Neural progenitor cell (in vitro differentiated cells): ENCODE measurements around the gene MS4A18. TPM values are rescaled to one million over a fixed set of nuclear protein-coding genes. Genes with fewer than 3 reads are reported as not detected.

Experiments
- DNase-seq: peaks from one replicate; pipeline ENCODE4 v3.0.0-alpha.2; 2016; ENCODE audit warnings: low spot score
- H2AFZ ChIP-seq: fragments of 200-600 bp; sonication (generic); replicated peaks from 2 replicates; pipeline ENCODE4 v1.6.1; 2016; ENCODE audit warnings: antibody characterized with exemption
- H3F3A ChIP-seq: fragments of 200-600 bp; sonication (generic); 2 replicates; pipeline ENCODE4 v1.6.1; 2016; ENCODE audit warnings: antibody characterized with exemption, low read depth
- H3K27ac ChIP-seq: fragments of 200-600 bp; sonication (generic); 2 replicates; pipeline ENCODE4 v1.5.1; 2016; ENCODE audit warnings: mild to moderate bottlenecking
- H3K27me3 ChIP-seq: fragments of 200-600 bp; sonication (generic); 2 replicates; pipeline ENCODE4 v1.6.1; 2016; ENCODE audit warnings: mild to moderate bottlenecking, moderate library complexity
- H3K36me3 ChIP-seq: fragments of 200-600 bp; sonication (generic); 2 replicates; pipeline ENCODE4 v1.5.1; 2016
- H3K4me1 ChIP-seq: fragments of 200-600 bp; sonication (generic); 2 replicates; pipeline ENCODE4 v1.6.1; 2016; ENCODE audit warnings: mixed run types
- H3K4me2 ChIP-seq: fragments of 200-600 bp; sonication (generic); 2 replicates; pipeline ENCODE4 v1.6.1; 2016
- H3K4me3 ChIP-seq: fragments of 200-600 bp; sonication (generic); 2 replicates; pipeline ENCODE4 v1.5.1; 2016
- H3K79me2 ChIP-seq: fragments of 200-600 bp; sonication (generic); 2 replicates; pipeline ENCODE4 v1.6.1; 2016; ENCODE audit warnings: low read depth
- H3K9ac ChIP-seq: fragments of 200-600 bp; sonication (generic); 2 replicates; pipeline ENCODE4 v1.6.1; 2016
- H3K9me3 ChIP-seq: fragments of 200-600 bp; sonication (generic); 2 replicates; pipeline ENCODE4 v1.5.1; 2016; ENCODE audit warnings: low read depth
- H4K20me1 ChIP-seq: fragments of 200-600 bp; sonication (generic); 2 replicates; pipeline ENCODE4 v1.6.1; 2016; ENCODE audit warnings: low read depth
- H3K27ac Mint-ChIP-seq: 3 replicates; pipeline ENCODE4 v1.8.0; 2021; ENCODE audit warnings: mixed read lengths
- H3K27me3 Mint-ChIP-seq: 2 replicates; pipeline ENCODE4 v1.8.0; 2022; ENCODE audit warnings: low read depth, mild to moderate bottlenecking, inconsistent platforms, moderate library complexity, mixed read lengths; ENCODE audit not compliant: insufficient read depth
- H3K36me3 Mint-ChIP-seq: 3 replicates; pipeline ENCODE4 v1.8.0; 2021; ENCODE audit warnings: mixed read lengths
- H3K4me1 Mint-ChIP-seq: 3 replicates; pipeline ENCODE4 v1.8.0; 2021; ENCODE audit warnings: mixed read lengths
- H3K4me3 Mint-ChIP-seq: 3 replicates; pipeline ENCODE4 v1.8.0; 2021; ENCODE audit warnings: mild to moderate bottlenecking, moderate library complexity, mixed read lengths
- H3K9me3 Mint-ChIP-seq: 3 replicates; pipeline ENCODE4 v1.8.0; 2020; ENCODE audit warnings: mixed read lengths
- EZH2 ChIP-seq: fragments of 200-600 bp; sonication (generic); IDR thresholded peaks from 2 replicates; pipeline ENCODE4 v1.6.1; 2017; ENCODE audit warnings: antibody characterized with exemption, mild to moderate bottlenecking, moderate library complexity
- EZH2phosphoT487 ChIP-seq: fragments of 200-600 bp; sonication (generic); IDR thresholded peaks from 2 replicates; pipeline ENCODE4 v1.6.1; 2017; ENCODE audit warnings: antibody characterized with exemption
- total RNA-seq: library from RNA; depleted of rRNA; stranded (reverse); fragments of >200 nt; gene quantifications from 2 replicates; pipeline ENCODE4 v1.2.3, GENCODE V29; 2015; ENCODE audit warnings: low replicate concordance
- TF ChIP-seq, protein P1 (sequence below): fragments of 200-600 bp; sonication (generic); IDR thresholded peaks from 2 replicates; pipeline ENCODE4 v1.5.1; 2017; ENCODE audit warnings: antibody characterized with exemption, mild to moderate bottlenecking

Gene MS4A18
- total RNA-seq, 1 donor from 2014 or later, result not detected

DNA sequence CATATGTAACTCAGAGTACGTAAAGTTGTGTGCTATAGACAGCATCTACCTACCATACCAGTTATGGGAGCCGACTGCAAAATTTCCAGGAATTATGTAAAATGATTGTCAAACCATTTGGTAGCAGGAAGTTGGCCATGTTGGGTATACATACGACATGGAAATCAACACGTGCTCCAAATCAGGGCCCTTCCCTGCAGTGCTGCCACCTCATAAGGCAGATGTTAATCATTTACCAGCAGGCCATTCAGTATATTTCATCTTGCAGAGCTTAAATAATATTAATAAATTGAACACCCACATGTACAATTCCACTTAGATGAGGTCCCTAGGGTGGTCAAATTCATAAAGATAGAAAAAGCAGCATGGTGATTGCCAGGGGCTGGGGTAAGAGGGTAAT lies 9.8 kb downstream of the MS4A18 start:
- Histone ChIP-seq H2AFZ (no peak overlapping the region), H3K4me3 (no peak overlapping the region), H3K9ac (no peak overlapping the region), H4K20me1 (no peaks in the 10 kb centered on the region), H3K4me2 (no peak overlapping the region), H3K27ac (no peak overlapping the region), H3K36me3 (no peaks in the 10 kb centered on the region), H3K4me1 (no peaks in the 10 kb centered on the region), H3K9me3 (no peaks in the 10 kb centered on the region), H3K79me2 (no peaks in the 10 kb centered on the region), H3K27me3 (no peaks in the 10 kb centered on the region), H3F3A (no peaks in the 10 kb centered on the region)
- H3K36me3 Mint-ChIP-seq, result no peaks in the 10 kb centered on the region
- H3K27ac Mint-ChIP-seq, result no peak overlapping the region
- no peaks in the 10 kb centered on the region for H3K9me3 Mint-ChIP-seq
- peaks cover 5% of the 10 kb centered on the region for H3K27me3 Mint-ChIP-seq
- no peak for TF ChIP-seq EZH2phosphoT487
- TF ChIP-seq EZH2, result no peak
- TF ChIP-seq, protein P1, sequence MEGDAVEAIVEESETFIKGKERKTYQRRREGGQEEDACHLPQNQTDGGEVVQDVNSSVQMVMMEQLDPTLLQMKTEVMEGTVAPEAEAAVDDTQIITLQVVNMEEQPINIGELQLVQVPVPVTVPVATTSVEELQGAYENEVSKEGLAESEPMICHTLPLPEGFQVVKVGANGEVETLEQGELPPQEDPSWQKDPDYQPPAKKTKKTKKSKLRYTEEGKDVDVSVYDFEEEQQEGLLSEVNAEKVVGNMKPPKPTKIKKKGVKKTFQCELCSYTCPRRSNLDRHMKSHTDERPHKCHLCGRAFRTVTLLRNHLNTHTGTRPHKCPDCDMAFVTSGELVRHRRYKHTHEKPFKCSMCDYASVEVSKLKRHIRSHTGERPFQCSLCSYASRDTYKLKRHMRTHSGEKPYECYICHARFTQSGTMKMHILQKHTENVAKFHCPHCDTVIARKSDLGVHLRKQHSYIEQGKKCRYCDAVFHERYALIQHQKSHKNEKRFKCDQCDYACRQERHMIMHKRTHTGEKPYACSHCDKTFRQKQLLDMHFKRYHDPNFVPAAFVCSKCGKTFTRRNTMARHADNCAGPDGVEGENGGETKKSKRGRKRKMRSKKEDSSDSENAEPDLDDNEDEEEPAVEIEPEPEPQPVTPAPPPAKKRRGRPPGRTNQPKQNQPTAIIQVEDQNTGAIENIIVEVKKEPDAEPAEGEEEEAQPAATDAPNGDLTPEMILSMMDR, result no peak
- DNase-seq, result no peak
- H3K4me1 Mint-ChIP-seq, result no peaks in the 10 kb centered on the region
- no peak overlapping the region for H3K4me3 Mint-ChIP-seq

DNA sequence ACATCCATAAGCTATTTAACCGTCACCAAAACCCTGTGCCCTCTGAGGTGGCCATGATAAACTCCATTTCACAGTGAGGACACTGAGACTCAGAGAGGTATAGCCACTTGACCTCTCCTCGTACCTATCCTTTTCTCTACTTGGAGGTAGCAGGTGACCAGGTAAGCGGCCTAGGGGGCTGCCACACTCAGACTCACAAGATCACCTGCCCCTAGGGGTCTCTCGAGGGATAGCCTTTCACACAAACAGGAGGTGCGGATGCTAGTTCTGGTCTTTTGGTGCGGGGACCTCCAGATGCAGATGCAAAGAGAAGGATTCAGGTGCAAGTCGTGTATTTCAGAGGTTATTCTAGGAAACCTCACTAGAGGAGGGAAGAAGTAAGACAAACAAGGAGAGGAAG lies 14.6 kb downstream of the MS4A18 start:
- H3K4me3 ChIP-seq, result no peak overlapping the region
- H3K27ac ChIP-seq, result no peak overlapping the region
- H2AFZ ChIP-seq, result no peak overlapping the region
- Mint-ChIP-seq H3K4me1 (no peaks in the 10 kb centered on the region), H3K27ac (no peak overlapping the region), H3K27me3 (peaks cover 2% of the 10 kb centered on the region), H3K4me3 (no peak overlapping the region), H3K9me3 (peaks cover 6% of the 10 kb centered on the region), H3K36me3 (no peaks in the 10 kb centered on the region)
- H3K36me3 ChIP-seq, result no peaks in the 10 kb centered on the region
- no peaks in the 10 kb centered on the region for H3K79me2 ChIP-seq
- no peaks in the 10 kb centered on the region for H3K9me3 ChIP-seq
- H4K20me1 ChIP-seq, result no peaks in the 10 kb centered on the region
- H3K4me1 ChIP-seq, result no peaks in the 10 kb centered on the region
- no peaks in the 10 kb centered on the region for H3K27me3 ChIP-seq
- TF ChIP-seq EZH2 (no peak), EZH2phosphoT487 (no peak)
- TF ChIP-seq, protein P1, result peak; percentile 36
- no peak overlapping the region for H3K9ac ChIP-seq
- H3F3A ChIP-seq, result no peaks in the 10 kb centered on the region
- no peak for DNase-seq
- H3K4me2 ChIP-seq, result no peak overlapping the region

DNA sequence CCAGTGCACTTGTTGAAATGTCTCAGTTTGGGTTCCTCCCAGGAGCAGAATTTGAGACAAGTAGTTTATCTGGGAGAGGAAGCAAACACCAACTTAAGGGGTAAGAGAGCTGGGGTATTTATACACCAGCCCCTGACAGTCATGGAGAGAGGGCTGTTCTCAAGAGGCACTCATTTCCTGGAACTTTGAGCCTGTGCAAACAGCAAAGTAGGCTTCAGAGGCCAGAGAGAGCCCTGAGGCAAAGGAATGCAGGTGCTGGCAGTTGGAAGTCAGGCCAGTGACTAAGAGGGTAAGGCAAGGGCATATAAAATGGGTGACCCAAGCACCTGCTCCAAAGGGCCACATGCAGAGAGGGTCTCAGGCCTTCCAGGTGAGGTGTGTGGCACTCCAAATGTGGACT lies 16.1 kb downstream of the MS4A18 start:
- no peak for DNase-seq
- H3K36me3 Mint-ChIP-seq, result no peaks in the 10 kb centered on the region
- H4K20me1 ChIP-seq, result no peaks in the 10 kb centered on the region
- H3K9me3 ChIP-seq, result no peaks in the 10 kb centered on the region
- H3K79me2 ChIP-seq, result no peaks in the 10 kb centered on the region
- no peaks in the 10 kb centered on the region for H3K36me3 ChIP-seq
- no peak overlapping the region for H3K4me2 ChIP-seq
- H3K27ac ChIP-seq, result no peak overlapping the region
- H3K4me3 ChIP-seq, result no peak overlapping the region
- H2AFZ ChIP-seq, result no peak overlapping the region
- H3K9ac ChIP-seq, result no peak overlapping the region
- H3K27me3 Mint-ChIP-seq, result peaks cover 2% of the 10 kb centered on the region
- peaks cover 9% of the 10 kb centered on the region for H3K9me3 Mint-ChIP-seq
- TF ChIP-seq, protein P1, result no peak
- TF ChIP-seq EZH2, result no peak
- no peak for TF ChIP-seq EZH2phosphoT487
- no peak overlapping the region for H3K27ac Mint-ChIP-seq
- peaks cover 1% of the 10 kb centered on the region for H3F3A ChIP-seq
- no peak overlapping the region for H3K4me3 Mint-ChIP-seq
- H3K27me3 ChIP-seq, result no peaks in the 10 kb centered on the region
- H3K4me1 Mint-ChIP-seq, result no peaks in the 10 kb centered on the region
- H3K4me1 ChIP-seq, result peaks cover 3% of the 10 kb centered on the region

DNA sequence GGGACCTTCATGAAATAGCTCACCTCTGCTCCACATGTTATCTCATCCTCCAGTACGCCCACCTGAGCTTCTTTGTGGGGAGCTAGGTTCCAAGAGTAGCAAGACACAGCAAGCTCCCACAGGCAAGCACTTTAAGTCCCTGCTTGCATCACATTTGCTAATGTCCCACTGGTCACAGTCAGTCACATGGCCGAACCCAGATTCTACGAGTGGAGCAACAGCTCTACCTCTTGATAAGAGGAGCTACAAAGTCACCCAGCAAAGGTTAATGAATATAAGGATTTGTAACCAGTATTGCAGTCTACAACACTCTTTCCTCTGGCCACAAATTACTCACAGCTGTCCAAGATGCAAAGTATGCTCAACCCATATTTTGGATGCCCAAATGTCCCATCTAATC lies 16.9 kb downstream of the MS4A18 start:
- Histone ChIP-seq H3K4me2 (no peak overlapping the region), H3F3A (peaks cover 3% of the 10 kb centered on the region), H3K36me3 (no peaks in the 10 kb centered on the region), H4K20me1 (no peaks in the 10 kb centered on the region), H3K4me1 (peaks cover 5% of the 10 kb centered on the region), H2AFZ (no peak overlapping the region), H3K79me2 (no peaks in the 10 kb centered on the region), H3K4me3 (no peak overlapping the region), H3K27ac (no peak overlapping the region), H3K9me3 (no peaks in the 10 kb centered on the region), H3K9ac (no peak overlapping the region), H3K27me3 (no peaks in the 10 kb centered on the region)
- H3K4me3 Mint-ChIP-seq, result no peak overlapping the region
- peaks cover 9% of the 10 kb centered on the region for H3K9me3 Mint-ChIP-seq
- no peak overlapping the region for H3K27ac Mint-ChIP-seq
- H3K36me3 Mint-ChIP-seq, result no peaks in the 10 kb centered on the region
- H3K4me1 Mint-ChIP-seq, result no peaks in the 10 kb centered on the region
- H3K27me3 Mint-ChIP-seq, result peaks cover 2% of the 10 kb centered on the region
- DNase-seq, result no peak
- TF ChIP-seq, protein P1, result no peak
- TF ChIP-seq EZH2phosphoT487, result no peak
- TF ChIP-seq EZH2, result no peak
